Stomach (tissue), 9 donors: Measurements from ENCODE around the gene LRRC46. TPM values are rescaled to one million over a fixed set of nuclear protein-coding genes. Genes with fewer than 3 reads are reported as not detected.

Experiments
- DNase-seq, 2 donors: peaks; one replicate each; pipeline versions ENCODE4 v3.0.0 to v3.0.0-alpha.2; 2013 to 2019
- H3K27ac ChIP-seq, 5 donors: fragments of 200-600 bp in 4 of 5; sonication (generic) in 4 of 5; one replicate each; pipeline ENCODE4 v1.5.1; 2013 to 2019; ENCODE audit warnings: mild to moderate bottlenecking in 1 of 5, moderate library complexity in 1 of 5
- H3K27me3 ChIP-seq, 3 donors: fragments of 200-600 bp; sonication (generic); one replicate each; pipeline ENCODE4 v1.5.1; 2017 to 2019; ENCODE audit warnings: mixed run types in 1 of 3
- H3K36me3 ChIP-seq, 4 donors: fragments of 200-600 bp; sonication (generic); 1 replicate in 3 of 4; 2 replicates in 1 of 4; pipeline ENCODE4 v1.5.1; 2016 to 2019
- H3K4me1 ChIP-seq, 4 donors: fragments of 200-600 bp; sonication (generic); one replicate each; pipeline ENCODE4 v1.5.1; 2016 to 2019
- H3K4me3 ChIP-seq, 4 donors: fragments of 200-600 bp; sonication (generic) in 3 of 4; one replicate each; pipeline ENCODE4 v1.5.1; 2016 to 2019; ENCODE audit warnings: mild to moderate bottlenecking in 1 of 4
- H3K9me3 ChIP-seq, 4 donors: fragments of 200-600 bp; sonication (generic); one replicate each; pipeline ENCODE4 v1.5.1; 2016 to 2019
- EP300 ChIP-seq: sonication (generic); formaldehyde crosslinking; IDR thresholded peaks from one replicate; pipeline ENCODE4 v1.6.1; 2017; ENCODE audit warnings: antibody characterized with exemption
- POLR2A ChIP-seq, 4 donors: fragments of 450-650 bp; IDR thresholded peaks; one replicate each; pipeline ENCODE4 v1.6.1; 2016; ENCODE audit warnings: antibody characterized with exemption in 4 of 4, control low read depth in 2 of 4, mild to moderate bottlenecking in 1 of 4, moderate library complexity in 1 of 4
- POLR2AphosphoS5 ChIP-seq, 3 donors: sonication (generic); formaldehyde crosslinking; IDR thresholded peaks; one replicate each; pipeline ENCODE4 v1.6.1; 2016; ENCODE audit warnings: antibody characterized with exemption in 3 of 3
- WGBS, 5 donors: extraction: QIAGEN DNeasy Blood & Tissue Kit in 3 of 5; methylation state at CpG; one replicate each; pipeline versions ENCODE4 v1.1.5 to v1.1.7; 2013 to 2018; 5-methylcytosine and 5-hydroxymethylcytosine counted together
- intact Hi-C: fragments of 100-400 bp; cut with DNase I; formaldehyde crosslinking; loops from one replicate; pipeline ENCODE4 v1.15.1; 2023; ENCODE audit warnings: low total_unique reads
- polyA plus RNA-seq, 3 donors: library from polyadenylated mRNA; stranded (reverse); fragments of 200-250 nt; gene quantifications; one replicate each; pipeline ENCODE4 v1.2.3, GENCODE V29; 2013
- total RNA-seq, 5 donors: library from RNA; depleted of rRNA; stranded (reverse); fragments of >200 nt; gene quantifications; one replicate each; pipeline versions ENCODE4 v1.1.0 to v1.2.3, GENCODE V29; 2014 to 2016
- TF ChIP-seq, protein P1 (sequence below), 7 experiments: fragments of 450-650 bp in 4 of 7; fragments of 200-600 bp in 3 of 7; sonication (generic) in 3 of 7; IDR thresholded peaks; one replicate each; pipeline ENCODE4 v1.5.1; 2016 to 2019; ENCODE audit warnings: antibody characterized with exemption in 7 of 7, control low read depth in 2 of 7, mild to moderate bottlenecking in 1 of 7
- donor health status: healthy with polysubstance abuse.
- donor health status: Bipolar disorder and iron deficiency.
- donor health status: healthy.

LRRC46 gene
- total and polyA plus RNA-seq, 8 donors: 0.31 to 0.75 (median 0.48) TPM; not detected in 5

GRCh38 chr17:47840742-47841487 is 9.4 kb downstream of the LRRC46 start, which contains the start of gene SCRN2:
TSS of gene SCRN2 (minus strand) at chr17:47841273. CDS start at chr17:47840843, 430 bp downstream.
- intact Hi-C loops: loop anchor here (2.0 kb wide), 1 partner anchor 50 kb away; no protein-coding TSS in a partner anchor
- Histone ChIP-seq H3K4me1 (peaks cover 22 to 43% (median 38%) of the 10 kb centered on the region in 4 donors), H3K36me3 (peaks cover 0 to 34% (median 31%) of the 10 kb centered on the region in 4 donors), H3K9me3 (no peaks in the 10 kb centered on the region), H3K27ac (peak within 1 kb of the TSS; percentile 68 to 85 (median 74)), H3K4me3 (peak within 1 kb of the TSS; percentile 62 to 86 (median 84)), H3K27me3 (peaks cover 0 to 17% (median 11%) of the 10 kb centered on the region in 3 donors)
- WGBS, 5 donors: 0 to 1% (median 1%) methylated on average over 31 to 55 of the region's 55 CpGs
- DNase-seq: peak; percentile 93 to 96
- TF ChIP-seq POLR2A (IDR thresholded peaks at IDR 0.05) (no peak), POLR2AphosphoS5 (IDR thresholded peaks at IDR 0.05) (peak; percentile 22 to 70 (median 28)), EP300 (no peak)
- TF ChIP-seq, protein P1, sequence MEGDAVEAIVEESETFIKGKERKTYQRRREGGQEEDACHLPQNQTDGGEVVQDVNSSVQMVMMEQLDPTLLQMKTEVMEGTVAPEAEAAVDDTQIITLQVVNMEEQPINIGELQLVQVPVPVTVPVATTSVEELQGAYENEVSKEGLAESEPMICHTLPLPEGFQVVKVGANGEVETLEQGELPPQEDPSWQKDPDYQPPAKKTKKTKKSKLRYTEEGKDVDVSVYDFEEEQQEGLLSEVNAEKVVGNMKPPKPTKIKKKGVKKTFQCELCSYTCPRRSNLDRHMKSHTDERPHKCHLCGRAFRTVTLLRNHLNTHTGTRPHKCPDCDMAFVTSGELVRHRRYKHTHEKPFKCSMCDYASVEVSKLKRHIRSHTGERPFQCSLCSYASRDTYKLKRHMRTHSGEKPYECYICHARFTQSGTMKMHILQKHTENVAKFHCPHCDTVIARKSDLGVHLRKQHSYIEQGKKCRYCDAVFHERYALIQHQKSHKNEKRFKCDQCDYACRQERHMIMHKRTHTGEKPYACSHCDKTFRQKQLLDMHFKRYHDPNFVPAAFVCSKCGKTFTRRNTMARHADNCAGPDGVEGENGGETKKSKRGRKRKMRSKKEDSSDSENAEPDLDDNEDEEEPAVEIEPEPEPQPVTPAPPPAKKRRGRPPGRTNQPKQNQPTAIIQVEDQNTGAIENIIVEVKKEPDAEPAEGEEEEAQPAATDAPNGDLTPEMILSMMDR (IDR thresholded peaks at IDR 0.05): peak in 6 of 7 experiments; percentile 95 to 99 (median 98)

GRCh38 chr17:47841488-47842291 is 10.2 kb downstream of the LRRC46 start:
- Histone ChIP-seq H3K27ac (peak overlapping the region; percentile 65 to 85 (median 74)), H3K36me3 (peaks cover 0 to 26% (median 23%) of the 10 kb centered on the region in 4 donors), H3K4me3 (peak overlapping the region; percentile 62 to 86 (median 84)), H3K27me3 (peaks cover 0 to 25% (median 19%) of the 10 kb centered on the region in 3 donors), H3K4me1 (peaks cover 22 to 44% (median 39%) of the 10 kb centered on the region in 4 donors), H3K9me3 (no peaks in the 10 kb centered on the region)
- intact Hi-C loops: loop anchor here (2.0 kb wide), 1 partner anchor 49 kb away; no protein-coding TSS in a partner anchor
- DNase-seq: no peak
- 59 to 68% (median 66%) methylated on average over 16 of the region's 16 CpGs for WGBS, 5 donors
- TF ChIP-seq POLR2AphosphoS5 (IDR thresholded peaks at IDR 0.05) (no peak), POLR2A (IDR thresholded peaks at IDR 0.05) (no peak)
- TF ChIP-seq, protein P1 (IDR thresholded peaks at IDR 0.05): peak in 2 of 7 experiments; percentile 4 to 21

- H3K9me3 ChIP-seq: no peaks in the 10 kb centered on the region
- TF ChIP-seq POLR2A (IDR thresholded peaks at IDR 0.05) (no peak), POLR2AphosphoS5 (IDR thresholded peaks at IDR 0.05) (no peak), EP300 (no peak)
- TF ChIP-seq, protein P1 (IDR thresholded peaks at IDR 0.05): no peak
- peaks cover 32 to 57% (median 50%) of the 10 kb centered on the region in 4 donors for H3K4me1 ChIP-seq
- H3K27me3 ChIP-seq: peaks cover 14 to 41% (median 36%) of the 10 kb centered on the region in 3 donors
- peak overlapping the region in 1 of 5 donors; percentile 74 for H3K27ac ChIP-seq
- WGBS, 5 donors: 8 to 37% (median 23%) methylated on average over 4 to 6 of the region's 6 CpGs
- intact Hi-C loops: no loop called here
- no peak overlapping the region for H3K4me3 ChIP-seq
- DNase-seq: peak in 1 of 2 donors; percentile 31
- H3K36me3 ChIP-seq: peaks cover 0 to 10% (median 6%) of the 10 kb centered on the region in 4 donors
Measured at GRCh38 chr17:47843391-47843730, 11.9 kb downstream of the LRRC46 start.

- intact Hi-C loops: no loop called here
- Histone ChIP-seq H3K36me3 (peaks cover 0 to 1% (median 0%) of the 10 kb centered on the region in 4 donors), H3K4me3 (no peak overlapping the region), H3K27ac (no peak overlapping the region), H3K4me1 (peaks cover 32 to 54% (median 48%) of the 10 kb centered on the region in 4 donors), H3K9me3 (no peaks in the 10 kb centered on the region), H3K27me3 (peaks cover 16 to 50% (median 44%) of the 10 kb centered on the region in 3 donors)
- no peak for TF ChIP-seq EP300
- TF ChIP-seq POLR2AphosphoS5 (IDR thresholded peaks at IDR 0.05): no peak
- TF ChIP-seq, protein P1 (IDR thresholded peaks at IDR 0.05): no peak
- TF ChIP-seq POLR2A (IDR thresholded peaks at IDR 0.05): no peak
- DNase-seq: no peak
- 31 to 62% (median 37%) methylated on average over 5 of the region's 5 CpGs for WGBS, 5 donors
Measured at GRCh38 chr17:47844227-47844626, 12.8 kb downstream of the LRRC46 start.
